Measurements from ENCODE around the gene NACAD.

NACAD gene

GRCh38 chr7:45087301-45088145 is 1.2 kb downstream of the NACAD start:
- no peak for DNase-seq

- DNase-seq: no peak
These were observed 2.3 kb downstream of the NACAD start for GRCh38 chr7:45086331-45087065.

DNA sequence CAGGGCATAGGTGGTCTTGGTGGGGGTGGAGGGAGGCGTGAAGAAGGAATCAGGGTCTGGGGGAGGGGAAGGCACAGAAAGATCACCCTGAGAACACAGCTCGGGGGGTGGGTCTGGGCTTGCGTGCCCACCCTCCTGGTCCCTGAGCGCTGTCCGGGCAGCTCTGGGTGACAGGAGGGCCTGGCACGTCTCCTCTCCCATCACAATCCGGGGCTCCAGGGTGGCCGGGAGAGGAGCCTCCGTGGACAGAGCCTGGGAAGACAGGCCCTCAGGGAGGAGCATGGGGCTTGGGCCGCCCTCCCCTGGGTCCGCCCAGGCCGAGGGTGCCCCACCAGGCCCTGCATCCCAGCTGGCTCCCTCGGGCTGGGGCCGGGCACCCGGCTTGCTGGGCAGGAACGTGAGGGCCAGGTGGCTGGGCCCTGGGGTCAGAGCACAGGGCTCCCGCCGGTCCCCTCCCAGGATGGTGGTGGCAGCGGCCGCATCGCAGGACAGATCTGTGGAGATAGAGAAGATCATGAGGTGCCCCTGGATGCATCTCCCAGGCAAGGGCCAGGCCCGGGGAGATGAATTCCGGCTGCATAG is 3.1 kb downstream of the NACAD start:
- no peak for DNase-seq

GRCh38 chr7:45084901-45085618 is 3.7 kb downstream of the NACAD start:
- DNase-seq: no peak

- no peak for DNase-seq
These were observed 4.4 kb downstream of the NACAD start for GRCh38 chr7:45084336-45084735.

- no peak for DNase-seq
These were observed 5.9 kb downstream of the NACAD start for GRCh38 chr7:45082831-45083331.

- no peak for DNase-seq
These were observed 6.5 kb downstream of the NACAD start for GRCh38 chr7:45082031-45082830.

DNA sequence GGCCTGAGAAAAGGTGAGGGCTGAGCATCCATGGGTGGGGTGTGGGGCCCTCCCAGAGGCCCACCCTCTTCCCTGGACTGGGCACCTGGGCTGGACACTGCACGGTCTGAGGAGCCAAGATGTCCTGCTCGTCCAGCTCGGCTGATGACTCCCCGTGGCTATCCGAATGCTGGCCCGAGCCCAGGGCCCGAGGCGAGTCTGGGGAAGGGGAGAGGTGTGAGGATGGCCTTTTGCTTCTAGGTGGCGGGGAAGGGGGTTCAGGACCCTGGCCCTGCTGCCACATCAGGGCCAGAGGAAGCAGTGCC is 7.1 kb downstream of the NACAD start:
- no peak for DNase-seq

GRCh38 chr7:45080958-45081669 is 7.7 kb downstream of the NACAD start:
- DNase-seq: no peak

GRCh38 chr7:45080265-45080957 is 8.4 kb downstream of the NACAD start:
- no peak for DNase-seq

DNA sequence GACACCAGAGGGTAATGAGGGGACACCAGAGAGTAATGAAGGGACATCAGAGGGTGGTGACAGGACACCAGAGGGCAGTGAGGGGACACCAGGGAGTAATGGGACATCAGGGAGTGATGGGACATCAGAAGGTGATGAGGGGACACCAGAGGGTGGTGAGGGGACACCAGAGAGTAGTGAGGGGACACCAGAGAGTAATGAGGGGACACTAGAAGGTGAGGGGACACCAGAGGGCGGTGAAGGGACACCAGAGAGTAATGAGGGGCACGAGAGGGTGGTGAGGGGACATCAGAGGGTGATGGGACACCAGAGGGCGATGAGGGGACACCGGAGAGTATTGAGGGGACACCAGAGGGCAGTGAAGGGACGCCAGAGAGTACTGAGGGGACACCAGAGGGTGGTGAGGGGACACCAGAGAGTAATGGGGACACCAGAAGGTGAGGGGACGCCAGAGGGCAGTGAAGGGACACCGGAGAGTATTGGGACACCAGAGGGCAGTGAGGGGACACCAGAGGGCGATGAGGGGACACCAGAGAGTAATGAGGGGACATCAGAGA is 10.6 kb downstream of the NACAD start:
- DNase-seq: no peak

GRCh38 chr7:45077579-45077978 is 11.2 kb downstream of the NACAD start:
- DNase-seq: no peak

GRCh38 chr7:45076946-45077345 is 11.8 kb downstream of the NACAD start:
- no peak for DNase-seq

DNA sequence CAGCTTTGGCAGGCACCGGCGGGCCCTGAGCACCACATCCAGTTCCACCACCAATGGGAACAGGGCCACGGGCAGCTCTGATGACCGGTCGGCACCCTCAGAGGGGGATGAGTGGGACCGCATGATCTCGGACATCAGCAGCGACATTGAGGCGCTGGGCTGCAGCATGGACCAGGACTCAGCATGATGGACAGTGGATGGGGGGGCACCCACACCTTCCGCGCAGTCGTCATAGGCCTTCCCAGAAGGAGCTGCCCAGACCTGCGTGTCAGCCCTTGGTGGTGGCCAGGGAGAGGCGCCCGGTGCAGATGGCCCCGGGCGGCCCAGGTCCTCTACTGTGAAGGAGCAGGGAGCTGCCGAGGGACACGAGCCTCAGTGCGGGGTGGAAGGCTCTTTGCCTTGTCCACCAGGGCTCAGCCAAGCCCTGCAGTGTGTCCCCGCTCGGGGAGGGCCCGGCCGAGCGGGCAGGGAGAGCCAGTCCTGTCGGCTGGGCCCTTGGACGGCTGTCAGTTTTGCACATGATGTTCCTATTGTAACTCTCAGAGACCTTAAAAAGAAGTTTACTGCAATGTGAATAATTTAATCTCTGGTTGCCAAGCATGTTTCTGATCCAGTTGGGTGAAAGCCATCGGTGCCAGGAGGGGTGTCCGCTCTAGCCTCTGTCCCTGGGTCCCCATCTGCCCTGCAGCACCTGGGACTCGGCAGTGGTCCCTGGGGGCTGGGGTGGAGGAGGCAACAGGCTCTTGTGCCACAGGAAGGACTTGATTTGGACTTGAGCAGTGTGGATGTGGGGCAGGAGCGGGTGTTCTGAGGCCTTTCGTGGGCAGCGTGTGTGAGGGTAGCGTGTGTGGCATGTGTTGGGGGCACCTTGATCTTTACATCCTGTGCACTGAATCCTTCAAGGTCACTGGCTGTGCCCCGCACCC is 12.6 kb downstream of the NACAD start:
- no peak for DNase-seq

DNA sequence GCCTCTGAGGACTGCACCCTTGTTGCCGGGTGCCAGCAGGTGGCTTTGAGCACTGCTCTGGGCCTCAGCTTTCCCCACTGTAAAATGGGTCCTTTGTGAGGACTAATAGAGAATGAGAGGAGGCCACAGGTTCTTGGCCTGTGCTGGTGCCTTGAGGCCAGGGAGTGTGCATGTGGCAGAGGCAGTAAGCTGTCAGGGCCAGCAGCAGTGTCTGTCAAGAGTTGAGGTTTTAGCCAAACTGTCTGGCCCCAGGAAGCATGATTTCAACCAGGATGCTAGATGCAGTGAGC is 13.5 kb downstream of the NACAD start:
- DNase-seq: no peak

- no peak for DNase-seq
These were observed 14.0 kb downstream of the NACAD start for GRCh38 chr7:45074528-45075354.

- no peak for DNase-seq
These were observed 14.8 kb downstream of the NACAD start for GRCh38 chr7:45073786-45074527.

Measured in NCI-H226 (cell line).